HG03342 (cell line): Measurements from ENCODE around the gene ROR1.
"Not testable (repeated sequence)": the region's sequence is repeated elsewhere in the genome, so short reads cannot be mapped to it uniquely, and the experiment has no call there.

Experiments used
- ATAC-seq: cut with Tn5 transposase; IDR thresholded peaks from one replicate; pipeline ENCODE4 v1.9.1; 2021; ENCODE audit warnings: mild to moderate bottlenecking, moderate library complexity; ENCODE audit not compliant: unreplicated experiment

ROR1 gene

GRCh38 chr1:64200064-64200463 is 426.2 kb downstream of the ROR1 start:
- no peak for ATAC-seq

GRCh38 chr1:64203420-64203819 is 429.6 kb downstream of the ROR1 start, which contains the start of gene UBE2U:
UBE2U (plus strand) TSS chr1:64203623; CDS start chr1:64204051, 428 bp downstream.
- ATAC-seq = no peak

GRCh38 chr1:64209221-64209620 is 435.4 kb downstream of the ROR1 start:
- no peak for ATAC-seq

GRCh38 chr1:64212031-64212430 is 438.2 kb downstream of the ROR1 start:
- ATAC-seq = no peak

GRCh38 chr1:64215576-64215975 is 441.8 kb downstream of the ROR1 start:
- ATAC-seq = no peak

- ATAC-seq = no peak
Measured at GRCh38 chr1:64220241-64220640, 446.4 kb downstream of the ROR1 start.

GRCh38 chr1:64223329-64224151 is 449.7 kb downstream of the ROR1 start:
- ATAC-seq = peak; percentile 72

- not testable (repeated sequence) for ATAC-seq
Measured at GRCh38 chr1:64224236-64224635, 450.4 kb downstream of the ROR1 start.

- ATAC-seq = no peak
Measured at GRCh38 chr1:64228167-64228957, 454.5 kb downstream of the ROR1 start.

- no peak for ATAC-seq
Measured at GRCh38 chr1:64229307-64229706, 455.5 kb downstream of the ROR1 start.
